ENCODE data around the gene LRCH1.

DNA sequence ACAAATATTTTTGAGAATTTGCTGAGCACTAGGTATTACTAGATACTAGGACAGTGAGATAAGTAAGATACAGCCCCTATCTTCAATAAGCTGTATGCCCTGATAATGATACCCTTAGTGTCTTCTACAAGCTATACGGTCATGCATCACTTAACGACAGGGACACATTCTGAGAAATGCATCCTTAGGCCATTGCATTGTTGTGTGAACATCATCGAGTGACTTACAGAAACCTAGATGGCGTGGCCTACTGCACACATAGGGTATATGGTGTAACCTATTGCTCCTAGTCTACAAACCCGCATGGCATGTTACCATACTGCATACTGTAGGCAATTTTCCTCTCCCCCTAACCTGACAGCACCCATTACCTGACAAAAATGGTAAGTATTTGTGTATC lies 64.9 kb downstream of the LRCH1 start:
- TF ChIP-seq POLR2A (IDR thresholded peaks at IDR 0.05; ENCODE audit: low read length) (no peak), GATA1 (IDR thresholded peaks at IDR 0.05; ENCODE audit: low read depth, low read length) (no peak)

Measured in erythroblast (primary cell).